Measurements from ENCODE around the gene AKT1S1. TPM values are rescaled to one million over a fixed set of nuclear protein-coding genes. Genes with fewer than 3 reads are reported as not detected.
A peak's percentile ranks its signal among the peaks of the same experiment; 100 is the strongest.

AKT1S1 gene
- total and polyA plus RNA-seq, 2 of the 13 experiments (the other 11 are each of a cell fraction or from before 2014, with no cell fraction given): 13.5 to 27.8 TPM

DNA sequence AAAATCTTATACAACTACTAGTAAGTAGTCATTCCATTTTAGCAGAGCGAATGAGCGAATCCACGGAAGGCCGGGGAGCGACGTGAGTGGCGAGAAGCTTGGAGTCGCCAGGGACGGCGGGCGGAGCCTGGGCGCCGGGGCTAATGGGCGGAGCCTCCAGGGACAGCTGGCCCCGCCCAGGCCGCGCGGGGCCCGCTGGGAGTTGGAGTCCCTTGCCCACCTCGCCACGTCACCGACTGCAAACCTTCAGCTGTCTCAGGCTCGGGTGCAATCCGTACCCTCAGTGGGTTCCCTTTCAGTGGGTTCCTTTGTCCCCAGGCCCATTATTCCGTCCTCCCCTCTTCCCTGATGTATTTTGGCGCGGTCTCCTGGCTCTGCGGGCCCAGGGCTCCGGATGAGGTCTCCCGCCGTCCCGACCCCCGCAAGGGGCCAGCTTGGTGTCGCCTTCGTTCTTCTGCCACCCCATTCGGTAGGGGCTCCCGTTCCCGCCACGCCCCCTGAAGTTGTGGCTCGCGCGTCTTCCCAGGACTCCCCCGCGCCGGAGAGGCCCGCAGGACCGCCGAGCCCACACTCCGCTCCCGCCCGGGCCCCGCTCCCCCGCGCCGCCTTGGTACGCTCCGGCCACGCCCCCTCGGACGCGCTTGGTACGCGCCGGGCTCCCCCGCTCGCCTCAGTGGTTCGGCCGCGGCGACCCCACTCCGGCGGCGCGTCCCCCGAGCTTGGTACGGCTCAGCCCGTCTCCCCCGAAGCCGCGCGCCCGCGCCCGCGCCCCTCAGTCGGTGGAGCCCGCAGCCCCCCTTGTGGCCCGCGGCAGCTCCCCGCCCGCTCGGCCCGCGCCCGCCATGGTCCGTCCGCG lies 26.4 kb downstream of the AKT1S1 start, which contains the start of gene PTOV1 (continued):
- TF ChIP-seq, protein P1, sequence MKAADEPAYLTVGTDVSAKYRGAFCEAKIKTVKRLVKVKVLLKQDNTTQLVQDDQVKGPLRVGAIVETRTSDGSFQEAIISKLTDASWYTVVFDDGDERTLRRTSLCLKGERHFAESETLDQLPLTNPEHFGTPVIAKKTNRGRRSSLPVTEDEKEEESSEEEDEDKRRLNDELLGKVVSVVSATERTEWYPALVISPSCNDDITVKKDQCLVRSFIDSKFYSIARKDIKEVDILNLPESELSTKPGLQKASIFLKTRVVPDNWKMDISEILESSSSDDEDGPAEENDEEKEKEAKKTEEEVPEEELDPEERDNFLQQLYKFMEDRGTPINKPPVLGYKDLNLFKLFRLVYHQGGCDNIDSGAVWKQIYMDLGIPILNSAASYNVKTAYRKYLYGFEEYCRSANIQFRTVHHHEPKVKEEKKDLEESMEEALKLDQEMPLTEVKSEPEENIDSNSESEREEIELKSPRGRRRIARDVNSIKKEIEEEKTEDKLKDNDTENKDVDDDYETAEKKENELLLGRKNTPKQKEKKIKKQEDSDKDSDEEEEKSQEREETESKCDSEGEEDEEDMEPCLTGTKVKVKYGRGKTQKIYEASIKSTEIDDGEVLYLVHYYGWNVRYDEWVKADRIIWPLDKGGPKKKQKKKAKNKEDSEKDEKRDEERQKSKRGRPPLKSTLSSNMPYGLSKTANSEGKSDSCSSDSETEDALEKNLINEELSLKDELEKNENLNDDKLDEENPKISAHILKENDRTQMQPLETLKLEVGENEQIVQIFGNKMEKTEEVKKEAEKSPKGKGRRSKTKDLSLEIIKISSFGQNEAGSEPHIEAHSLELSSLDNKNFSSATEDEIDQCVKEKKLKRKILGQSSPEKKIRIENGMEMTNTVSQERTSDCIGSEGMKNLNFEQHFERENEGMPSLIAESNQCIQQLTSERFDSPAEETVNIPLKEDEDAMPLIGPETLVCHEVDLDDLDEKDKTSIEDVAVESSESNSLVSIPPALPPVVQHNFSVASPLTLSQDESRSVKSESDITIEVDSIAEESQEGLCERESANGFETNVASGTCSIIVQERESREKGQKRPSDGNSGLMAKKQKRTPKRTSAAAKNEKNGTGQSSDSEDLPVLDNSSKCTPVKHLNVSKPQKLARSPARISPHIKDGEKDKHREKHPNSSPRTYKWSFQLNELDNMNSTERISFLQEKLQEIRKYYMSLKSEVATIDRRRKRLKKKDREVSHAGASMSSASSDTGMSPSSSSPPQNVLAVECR (CRISPR knock-in tag; IDR thresholded peaks at IDR 0.05; ENCODE audit: borderline replicate concordance): peak; percentile 81; the same call in 1 of the 2 replicates
- TF ChIP-seq SRF (IDR thresholded peaks at IDR 0.05; ENCODE audit: low read depth, low read length): no peak
- TF ChIP-seq MEIS2 (CRISPR knock-in tag; IDR thresholded peaks at IDR 0.05): no peak
- TF ChIP-seq ZNF567 (CRISPR knock-in tag; IDR thresholded peaks at IDR 0.05; ENCODE audit: borderline replicate concordance): no peak; the same call in 1 of the 2 replicates
- no peak; the same call in 1 of the 2 replicates for TF ChIP-seq ZBTB38 (CRISPR knock-in tag; IDR thresholded peaks at IDR 0.05)
- TF ChIP-seq AKAP8 (CRISPR knock-in tag; IDR thresholded peaks at IDR 0.05): peak; percentile 79
- no peak for TF ChIP-seq TCF7 (IDR thresholded peaks at IDR 0.05; ENCODE audit: low read depth)
- no peak; the same call in 1 of the 2 replicates for TF ChIP-seq TMF1 (CRISPR knock-in tag; IDR thresholded peaks at IDR 0.05; ENCODE audit: low read depth)
- no peak for TF ChIP-seq RFXANK (CRISPR knock-in tag; IDR thresholded peaks at IDR 0.05)
- TF ChIP-seq ISL2 (CRISPR knock-in tag; IDR thresholded peaks at IDR 0.05): peak; percentile 49; the same call in 1 of the 2 replicates
- no peak for TF ChIP-seq ZFP36L2 (CRISPR knock-in tag; IDR thresholded peaks at IDR 0.05)
- TF ChIP-seq ZSCAN31 (CRISPR knock-in tag; IDR thresholded peaks at IDR 0.05; ENCODE audit: low read depth): peak; percentile 80
- TF ChIP-seq RFX5 (IDR thresholded peaks at IDR 0.05; ENCODE audit: low read depth, low read length): no peak
- peak; percentile 42; the same call in 1 of the 2 replicates for TF ChIP-seq GFI1 (CRISPR knock-in tag; IDR thresholded peaks at IDR 0.05; ENCODE audit: borderline replicate concordance)
- TF ChIP-seq ZNF878 (CRISPR knock-in tag; IDR thresholded peaks at IDR 0.05): no peak
- no peak for TF ChIP-seq ESRRA (CRISPR knock-in tag; IDR thresholded peaks at IDR 0.05; ENCODE audit: low read depth)
- no peak for TF ChIP-seq RORA (CRISPR knock-in tag; IDR thresholded peaks at IDR 0.05)
- TF ChIP-seq, protein P2, sequence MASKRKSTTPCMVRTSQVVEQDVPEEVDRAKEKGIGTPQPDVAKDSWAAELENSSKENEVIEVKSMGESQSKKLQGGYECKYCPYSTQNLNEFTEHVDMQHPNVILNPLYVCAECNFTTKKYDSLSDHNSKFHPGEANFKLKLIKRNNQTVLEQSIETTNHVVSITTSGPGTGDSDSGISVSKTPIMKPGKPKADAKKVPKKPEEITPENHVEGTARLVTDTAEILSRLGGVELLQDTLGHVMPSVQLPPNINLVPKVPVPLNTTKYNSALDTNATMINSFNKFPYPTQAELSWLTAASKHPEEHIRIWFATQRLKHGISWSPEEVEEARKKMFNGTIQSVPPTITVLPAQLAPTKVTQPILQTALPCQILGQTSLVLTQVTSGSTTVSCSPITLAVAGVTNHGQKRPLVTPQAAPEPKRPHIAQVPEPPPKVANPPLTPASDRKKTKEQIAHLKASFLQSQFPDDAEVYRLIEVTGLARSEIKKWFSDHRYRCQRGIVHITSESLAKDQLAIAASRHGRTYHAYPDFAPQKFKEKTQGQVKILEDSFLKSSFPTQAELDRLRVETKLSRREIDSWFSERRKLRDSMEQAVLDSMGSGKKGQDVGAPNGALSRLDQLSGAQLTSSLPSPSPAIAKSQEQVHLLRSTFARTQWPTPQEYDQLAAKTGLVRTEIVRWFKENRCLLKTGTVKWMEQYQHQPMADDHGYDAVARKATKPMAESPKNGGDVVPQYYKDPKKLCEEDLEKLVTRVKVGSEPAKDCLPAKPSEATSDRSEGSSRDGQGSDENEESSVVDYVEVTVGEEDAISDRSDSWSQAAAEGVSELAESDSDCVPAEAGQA (IDR thresholded peaks at IDR 0.05; ENCODE audit: low read depth): no peak
- TF ChIP-seq, protein P2 (CRISPR knock-in tag; IDR thresholded peaks at IDR 0.05; ENCODE audit: borderline replicate concordance): no peak
